ENCODE data around the gene MXRA8. TPM values are rescaled to one million over a fixed set of nuclear protein-coding genes. Genes with fewer than 3 reads are reported as not detected.

Gene MXRA8
- polyA plus RNA-seq, 6 donors from 2014 or later: not detected

DNA sequence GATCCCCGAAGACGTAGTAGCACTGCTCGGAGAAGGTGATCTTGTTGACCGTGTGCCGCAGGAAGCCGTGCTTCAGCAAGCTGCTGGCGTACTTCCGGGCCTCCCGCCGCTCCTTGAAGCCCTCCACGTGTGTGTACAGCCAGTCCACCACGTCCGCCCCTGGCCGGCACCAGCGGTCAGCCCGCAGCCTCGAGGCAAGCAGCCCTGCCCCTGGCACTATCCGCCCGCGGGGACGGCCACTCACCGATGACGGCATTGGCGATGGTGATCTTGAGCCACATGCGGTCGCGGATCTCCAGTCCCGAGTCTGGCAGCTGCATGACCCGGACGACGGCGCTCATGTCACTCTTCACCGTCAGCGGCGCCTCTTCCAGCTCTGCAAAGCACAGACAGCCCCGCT is 20.1 kb downstream of the MXRA8 start:
- ATAC-seq (ENCODE audit: low read depth in 2 of 2) (no peak), DNase-seq (no peak)
- no peak overlapping the region for H3K27ac Mint-ChIP-seq
- H3K9me3 Mint-ChIP-seq: no peaks in the 10 kb centered on the region
- no peak overlapping the region for H3K4me3 Mint-ChIP-seq
- no peaks in the 10 kb centered on the region for H3K36me3 Mint-ChIP-seq
- H3K4me1 Mint-ChIP-seq: peaks cover 0 to 4% (median under 1%) of the 10 kb centered on the region in 3 donors
- no peaks in the 10 kb centered on the region for H3K27me3 Mint-ChIP-seq

DNA sequence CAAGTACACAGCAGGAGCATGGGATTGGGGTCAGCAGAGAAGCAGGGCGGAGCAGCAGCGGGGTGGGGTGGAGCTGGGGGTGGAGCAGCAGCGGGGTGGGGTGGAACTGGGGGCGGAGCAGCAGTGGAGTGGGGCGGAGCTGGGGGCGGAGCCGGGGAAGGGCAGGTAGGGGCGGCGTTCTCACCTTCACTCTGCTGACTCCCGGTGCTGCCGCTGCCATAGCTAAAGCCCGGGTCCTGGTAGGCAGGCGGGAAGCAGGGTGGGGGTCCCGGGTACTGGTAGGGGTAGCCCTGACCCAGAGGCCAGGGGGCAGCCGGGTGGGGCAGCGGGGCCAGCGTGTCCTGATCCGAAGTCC is 20.6 kb downstream of the MXRA8 start:
- no peaks in the 10 kb centered on the region for H3K9me3 Mint-ChIP-seq
- peak in 1 of 2 donors; percentile 37 for ATAC-seq (ENCODE audit: low read depth in 2 of 2)
- no peak overlapping the region for H3K4me3 Mint-ChIP-seq
- peaks cover 0 to 4% (median 0%) of the 10 kb centered on the region in 3 donors for H3K4me1 Mint-ChIP-seq
- H3K27ac Mint-ChIP-seq: no peak overlapping the region
- no peaks in the 10 kb centered on the region for H3K27me3 Mint-ChIP-seq
- H3K36me3 Mint-ChIP-seq: no peaks in the 10 kb centered on the region
- DNase-seq: no peak

DNA sequence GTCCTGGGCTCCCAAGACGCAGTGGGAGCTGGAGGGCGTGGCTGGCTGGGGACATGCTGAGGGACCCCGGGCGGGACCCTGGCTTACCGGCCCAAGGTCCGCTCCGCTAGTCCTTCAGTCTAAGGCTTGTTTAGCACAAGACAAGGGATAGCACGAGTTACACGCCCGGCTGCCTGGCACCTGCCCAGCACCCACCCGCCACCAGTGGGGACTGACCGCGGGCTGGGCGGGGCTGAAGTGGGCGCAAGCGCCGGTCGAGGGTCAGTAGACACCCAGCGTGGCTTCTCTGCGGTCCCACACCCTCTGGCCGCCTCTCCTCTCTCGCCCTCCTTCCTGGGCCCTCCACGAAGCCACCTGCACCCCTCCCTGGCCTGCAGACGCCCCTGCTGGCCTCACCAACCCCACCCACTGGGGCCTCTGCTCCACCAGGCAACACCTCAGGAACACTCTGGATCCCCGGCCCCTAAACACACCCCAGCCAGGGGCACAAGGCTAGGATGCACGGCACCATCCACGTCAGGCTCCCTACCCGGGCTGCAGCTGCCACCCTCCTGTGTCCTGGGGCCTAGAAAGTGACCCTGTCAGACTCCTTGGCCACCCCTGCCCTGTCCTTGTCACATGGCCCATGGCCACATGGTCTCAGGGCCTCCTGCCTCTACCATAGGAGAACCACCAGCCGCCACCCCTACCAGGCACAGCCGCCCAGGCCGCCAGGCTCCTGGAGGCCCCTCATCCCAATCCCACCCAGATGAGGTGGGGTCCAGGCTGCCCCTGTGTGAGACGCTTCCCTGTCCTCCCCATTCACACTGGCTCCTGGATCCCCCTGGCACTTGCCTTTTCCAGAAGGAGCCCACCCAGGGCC is 21.2 kb downstream of the MXRA8 start:
- H3K27ac Mint-ChIP-seq: peak overlapping the region in 1 of 6 donors; percentile 73

DNA sequence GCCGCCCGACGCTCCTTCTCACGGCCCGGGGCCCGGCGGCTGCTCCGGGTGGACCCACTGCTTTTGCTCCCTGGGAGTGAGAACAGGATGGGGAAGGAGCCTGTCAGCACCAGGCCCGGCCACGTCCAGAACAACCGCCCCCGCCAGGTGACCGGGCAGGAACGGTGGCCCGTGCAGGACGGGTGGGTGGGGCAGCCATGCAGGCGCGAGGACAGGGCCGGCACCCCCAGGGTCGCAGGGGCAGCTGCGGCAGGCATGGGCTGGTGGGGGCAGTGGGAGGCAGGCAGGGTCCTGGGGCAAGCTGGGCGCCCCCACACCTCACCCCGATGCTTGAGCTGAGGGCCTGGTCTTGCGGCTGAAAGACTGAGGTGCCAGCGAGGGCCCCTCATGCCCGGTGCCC is 21.9 kb downstream of the MXRA8 start:
- DNase-seq: no peak
- no peaks in the 10 kb centered on the region for H3K27me3 Mint-ChIP-seq
- H3K36me3 Mint-ChIP-seq: no peaks in the 10 kb centered on the region
- H3K4me3 Mint-ChIP-seq: no peak overlapping the region
- H3K9me3 Mint-ChIP-seq: no peaks in the 10 kb centered on the region
- peaks cover 0 to 4% (median 0%) of the 10 kb centered on the region in 3 donors for H3K4me1 Mint-ChIP-seq
- H3K27ac Mint-ChIP-seq: no peak overlapping the region
- no peak for ATAC-seq (ENCODE audit: low read depth in 2 of 2)

More for the DNA sequence above, 21.2 kb downstream of the MXRA8 start:
- Mint-ChIP-seq H3K4me1 (peaks cover 0 to 4% (median 0%) of the 10 kb centered on the region in 3 donors), H3K9me3 (no peaks in the 10 kb centered on the region), H3K4me3 (no peak overlapping the region), H3K27me3 (no peaks in the 10 kb centered on the region), H3K36me3 (no peaks in the 10 kb centered on the region)
- DNase-seq: no peak
- ATAC-seq (ENCODE audit: low read depth in 2 of 2): no peak

DNA sequence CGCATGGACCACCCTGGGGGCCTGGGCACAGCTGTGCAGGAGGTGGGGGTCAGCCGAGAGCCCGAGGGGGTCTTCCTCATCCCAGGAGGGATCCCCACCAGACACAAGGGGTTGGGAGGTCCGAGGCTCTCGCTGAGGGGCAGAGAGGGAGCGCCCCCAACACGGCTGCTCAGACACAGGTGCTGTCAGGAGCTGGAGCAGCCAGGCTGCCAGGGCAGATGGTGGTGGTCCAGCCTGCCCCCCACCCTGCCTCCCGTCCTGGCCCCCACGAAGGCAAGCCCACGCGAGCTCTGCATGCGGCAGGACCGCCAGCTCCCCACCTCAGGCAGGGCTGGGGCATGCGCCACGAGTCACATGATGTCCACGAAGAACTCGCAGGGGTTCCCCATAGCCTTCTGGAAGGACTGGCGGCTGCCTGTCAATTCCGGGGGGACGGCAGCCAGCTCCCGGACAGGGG is 22.5 kb downstream of the MXRA8 start:
- H3K36me3 Mint-ChIP-seq: no peaks in the 10 kb centered on the region
- no peak overlapping the region for H3K27ac Mint-ChIP-seq
- no peaks in the 10 kb centered on the region for H3K27me3 Mint-ChIP-seq
- H3K9me3 Mint-ChIP-seq: no peaks in the 10 kb centered on the region
- H3K4me3 Mint-ChIP-seq: no peak overlapping the region
- DNase-seq (no peak), ATAC-seq (ENCODE audit: low read depth in 2 of 2) (no peak)
- peaks cover 0 to under 1% (median 0%) of the 10 kb centered on the region in 3 donors for H3K4me1 Mint-ChIP-seq

DNA sequence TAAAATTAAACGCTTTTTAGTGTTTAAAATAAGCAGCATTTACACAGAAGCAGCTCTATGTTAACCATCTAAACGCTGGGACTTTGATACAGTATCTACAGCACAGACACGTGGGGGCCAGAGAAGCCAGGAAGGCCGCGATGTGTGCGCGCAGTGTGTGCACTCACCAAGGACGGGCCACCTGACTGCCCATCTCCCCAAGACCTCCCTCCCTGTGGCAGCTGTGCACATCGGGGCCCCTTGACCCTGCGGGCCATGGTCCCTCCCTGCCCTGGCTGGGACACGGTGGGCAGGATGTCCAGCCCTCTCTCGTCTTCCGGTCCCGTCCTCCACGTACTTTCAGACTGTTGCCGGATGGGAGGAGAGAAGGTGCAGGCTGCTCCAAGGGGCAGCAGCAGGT is 23.1 kb downstream of the MXRA8 start:
- no peak for ATAC-seq (ENCODE audit: low read depth in 2 of 2)
- H3K27me3 Mint-ChIP-seq: no peaks in the 10 kb centered on the region
- H3K27ac Mint-ChIP-seq: no peak overlapping the region
- H3K36me3 Mint-ChIP-seq: no peaks in the 10 kb centered on the region
- no peak for DNase-seq
- H3K4me3 Mint-ChIP-seq: no peak overlapping the region
- no peaks in the 10 kb centered on the region for H3K9me3 Mint-ChIP-seq
- no peaks in the 10 kb centered on the region for H3K4me1 Mint-ChIP-seq

DNA sequence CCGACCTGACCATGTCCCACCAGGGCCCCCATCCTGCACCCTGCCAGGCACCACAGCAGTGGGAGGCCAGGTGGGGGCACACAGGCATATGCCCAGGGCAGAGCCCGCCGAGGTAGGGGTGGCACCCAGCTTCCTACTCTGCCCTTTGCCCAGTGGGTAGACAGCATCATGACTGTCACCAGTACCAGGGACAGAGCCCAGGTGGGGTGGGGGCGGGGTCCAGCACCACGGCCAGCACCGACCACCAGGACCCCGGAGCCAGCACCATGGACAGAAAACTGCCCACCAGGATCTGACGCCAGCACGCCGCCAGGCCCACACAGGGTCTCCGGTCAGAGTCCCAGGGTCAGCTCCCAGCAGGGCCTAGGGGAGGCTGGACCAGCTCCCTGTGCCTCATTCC is 23.5 kb downstream of the MXRA8 start:
- Mint-ChIP-seq H3K4me1 (no peaks in the 10 kb centered on the region), H3K4me3 (no peak overlapping the region), H3K36me3 (no peaks in the 10 kb centered on the region), H3K27ac (no peak overlapping the region), H3K9me3 (no peaks in the 10 kb centered on the region), H3K27me3 (no peaks in the 10 kb centered on the region)
- DNase-seq (no peak), ATAC-seq (ENCODE audit: low read depth in 2 of 2) (no peak)

DNA sequence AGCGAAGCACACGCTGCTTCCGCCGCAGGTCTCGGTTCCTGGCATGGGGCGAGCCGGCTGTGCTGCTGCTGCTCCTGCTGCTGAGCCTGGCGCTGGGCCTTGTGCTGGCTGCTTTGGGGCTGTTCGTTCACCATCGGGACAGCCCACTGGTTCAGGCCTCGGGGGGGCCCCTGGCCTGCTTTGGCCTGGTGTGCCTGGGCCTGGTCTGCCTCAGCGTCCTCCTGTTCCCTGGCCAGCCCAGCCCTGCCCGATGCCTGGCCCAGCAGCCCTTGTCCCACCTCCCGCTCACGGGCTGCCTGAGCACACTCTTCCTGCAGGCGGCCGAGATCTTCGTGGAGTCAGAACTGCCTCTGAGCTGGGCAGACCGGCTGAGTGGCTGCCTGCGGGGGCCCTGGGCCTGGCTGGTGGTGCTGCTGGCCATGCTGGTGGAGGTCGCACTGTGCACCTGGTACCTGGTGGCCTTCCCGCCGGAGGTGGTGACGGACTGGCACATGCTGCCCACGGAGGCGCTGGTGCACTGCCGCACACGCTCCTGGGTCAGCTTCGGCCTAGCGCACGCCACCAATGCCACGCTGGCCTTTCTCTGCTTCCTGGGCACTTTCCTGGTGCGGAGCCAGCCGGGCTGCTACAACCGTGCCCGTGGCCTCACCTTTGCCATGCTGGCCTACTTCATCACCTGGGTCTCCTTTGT is 24.7 kb downstream of the MXRA8 start:
- Mint-ChIP-seq H3K4me1 (no peaks in the 10 kb centered on the region), H3K9me3 (no peaks in the 10 kb centered on the region), H3K27me3 (no peaks in the 10 kb centered on the region), H3K27ac (no peak overlapping the region), H3K36me3 (no peaks in the 10 kb centered on the region), H3K4me3 (no peak overlapping the region)
- DNase-seq: no peak
- no peak for ATAC-seq (ENCODE audit: low read depth in 2 of 2)

DNA sequence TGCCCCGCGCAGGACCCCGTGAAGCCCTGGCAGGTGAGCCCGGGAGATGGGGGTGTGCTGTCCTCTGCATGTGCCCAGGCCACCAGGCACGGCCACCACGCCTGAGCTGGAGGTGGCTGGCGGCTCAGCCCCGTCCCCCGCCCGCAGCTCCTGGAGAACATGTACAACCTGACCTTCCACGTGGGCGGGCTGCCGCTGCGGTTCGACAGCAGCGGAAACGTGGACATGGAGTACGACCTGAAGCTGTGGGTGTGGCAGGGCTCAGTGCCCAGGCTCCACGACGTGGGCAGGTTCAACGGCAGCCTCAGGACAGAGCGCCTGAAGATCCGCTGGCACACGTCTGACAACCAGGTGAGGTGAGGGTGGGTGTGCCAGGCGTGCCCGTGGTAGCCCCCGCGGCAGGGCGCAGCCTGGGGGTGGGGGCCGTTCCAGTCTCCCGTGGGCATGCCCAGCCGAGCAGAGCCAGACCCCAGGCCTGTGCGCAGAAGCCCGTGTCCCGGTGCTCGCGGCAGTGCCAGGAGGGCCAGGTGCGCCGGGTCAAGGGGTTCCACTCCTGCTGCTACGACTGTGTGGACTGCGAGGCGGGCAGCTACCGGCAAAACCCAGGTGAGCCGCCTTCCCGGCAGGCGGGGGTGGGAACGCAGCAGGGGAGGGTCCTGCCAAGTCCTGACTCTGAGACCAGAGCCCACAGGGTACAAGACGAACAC is 25.4 kb downstream of the MXRA8 start:
- H3K27ac Mint-ChIP-seq: no peak overlapping the region
- no peak for DNase-seq

DNA sequence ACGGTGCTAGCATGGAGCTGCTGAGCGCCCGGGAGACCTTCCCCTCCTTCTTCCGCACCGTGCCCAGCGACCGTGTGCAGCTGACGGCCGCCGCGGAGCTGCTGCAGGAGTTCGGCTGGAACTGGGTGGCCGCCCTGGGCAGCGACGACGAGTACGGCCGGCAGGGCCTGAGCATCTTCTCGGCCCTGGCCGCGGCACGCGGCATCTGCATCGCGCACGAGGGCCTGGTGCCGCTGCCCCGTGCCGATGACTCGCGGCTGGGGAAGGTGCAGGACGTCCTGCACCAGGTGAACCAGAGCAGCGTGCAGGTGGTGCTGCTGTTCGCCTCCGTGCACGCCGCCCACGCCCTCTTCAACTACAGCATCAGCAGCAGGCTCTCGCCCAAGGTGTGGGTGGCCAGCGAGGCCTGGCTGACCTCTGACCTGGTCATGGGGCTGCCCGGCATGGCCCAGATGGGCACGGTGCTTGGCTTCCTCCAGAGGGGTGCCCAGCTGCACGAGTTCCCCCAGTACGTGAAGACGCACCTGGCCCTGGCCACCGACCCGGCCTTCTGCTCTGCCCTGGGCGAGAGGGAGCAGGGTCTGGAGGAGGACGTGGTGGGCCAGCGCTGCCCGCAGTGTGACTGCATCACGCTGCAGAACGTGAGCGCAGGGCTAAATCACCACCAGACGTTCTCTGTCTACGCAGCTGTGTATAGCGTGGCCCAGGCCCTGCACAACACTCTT is 26.2 kb downstream of the MXRA8 start:
- ATAC-seq (ENCODE audit: low read depth in 2 of 2): no peak
- Mint-ChIP-seq H3K27ac (no peak overlapping the region), H3K4me3 (no peak overlapping the region), H3K27me3 (no peaks in the 10 kb centered on the region), H3K36me3 (no peaks in the 10 kb centered on the region), H3K9me3 (no peaks in the 10 kb centered on the region), H3K4me1 (no peaks in the 10 kb centered on the region)
- DNase-seq: no peak

More for the DNA sequence above, 25.4 kb downstream of the MXRA8 start:
- H3K9me3 Mint-ChIP-seq: no peaks in the 10 kb centered on the region
- H3K4me1 Mint-ChIP-seq: no peaks in the 10 kb centered on the region
- no peaks in the 10 kb centered on the region for H3K27me3 Mint-ChIP-seq
- no peak overlapping the region for H3K4me3 Mint-ChIP-seq
- no peak for ATAC-seq (ENCODE audit: low read depth in 2 of 2)
- H3K36me3 Mint-ChIP-seq: no peaks in the 10 kb centered on the region

DNA sequence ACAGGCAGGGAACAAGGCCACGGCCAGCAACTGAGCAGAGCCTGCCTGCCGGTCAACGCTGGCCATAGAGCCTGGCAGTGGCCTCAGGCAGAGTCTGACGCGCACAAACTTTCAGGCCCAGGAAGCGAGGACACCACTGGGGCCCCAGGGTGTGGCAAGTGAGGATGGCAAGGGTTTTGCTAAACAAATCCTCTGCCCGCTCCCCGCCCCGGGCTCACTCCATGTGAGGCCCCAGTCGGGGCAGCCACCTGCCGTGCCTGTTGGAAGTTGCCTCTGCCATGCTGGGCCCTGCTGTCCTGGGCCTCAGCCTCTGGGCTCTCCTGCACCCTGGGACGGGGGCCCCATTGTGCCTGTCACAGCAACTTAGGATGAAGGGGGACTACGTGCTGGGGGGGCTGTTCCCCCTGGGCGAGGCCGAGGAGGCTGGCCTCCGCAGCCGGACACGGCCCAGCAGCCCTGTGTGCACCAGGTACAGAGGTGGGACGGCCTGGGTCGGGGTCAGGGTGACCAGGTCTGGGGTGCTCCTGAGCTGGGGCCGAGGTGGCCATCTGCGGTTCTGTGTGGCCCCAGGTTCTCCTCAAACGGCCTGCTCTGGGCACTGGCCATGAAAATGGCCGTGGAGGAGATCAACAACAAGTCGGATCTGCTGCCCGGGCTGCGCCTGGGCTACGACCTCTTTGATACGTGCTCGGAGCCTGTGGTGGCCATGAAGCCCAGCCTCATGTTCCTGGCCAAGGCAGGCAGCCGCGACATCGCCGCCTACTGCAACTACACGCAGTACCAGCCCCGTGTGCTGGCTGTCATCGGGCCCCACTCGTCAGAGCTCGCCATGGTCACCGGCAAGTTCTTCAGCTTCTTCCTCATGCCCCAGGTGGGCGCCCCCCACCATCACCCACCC is 27.0 kb downstream of the MXRA8 start, which contains the start of gene TAS1R3:
Gene TAS1R3 (plus strand): TSS at position 213 of the 898 bp plus-strand sequence. CDS start 66 bp downstream, at position 279.
- peak within 1 kb of the TSS in 1 of 6 donors; percentile 41 for H3K27ac Mint-ChIP-seq

DNA sequence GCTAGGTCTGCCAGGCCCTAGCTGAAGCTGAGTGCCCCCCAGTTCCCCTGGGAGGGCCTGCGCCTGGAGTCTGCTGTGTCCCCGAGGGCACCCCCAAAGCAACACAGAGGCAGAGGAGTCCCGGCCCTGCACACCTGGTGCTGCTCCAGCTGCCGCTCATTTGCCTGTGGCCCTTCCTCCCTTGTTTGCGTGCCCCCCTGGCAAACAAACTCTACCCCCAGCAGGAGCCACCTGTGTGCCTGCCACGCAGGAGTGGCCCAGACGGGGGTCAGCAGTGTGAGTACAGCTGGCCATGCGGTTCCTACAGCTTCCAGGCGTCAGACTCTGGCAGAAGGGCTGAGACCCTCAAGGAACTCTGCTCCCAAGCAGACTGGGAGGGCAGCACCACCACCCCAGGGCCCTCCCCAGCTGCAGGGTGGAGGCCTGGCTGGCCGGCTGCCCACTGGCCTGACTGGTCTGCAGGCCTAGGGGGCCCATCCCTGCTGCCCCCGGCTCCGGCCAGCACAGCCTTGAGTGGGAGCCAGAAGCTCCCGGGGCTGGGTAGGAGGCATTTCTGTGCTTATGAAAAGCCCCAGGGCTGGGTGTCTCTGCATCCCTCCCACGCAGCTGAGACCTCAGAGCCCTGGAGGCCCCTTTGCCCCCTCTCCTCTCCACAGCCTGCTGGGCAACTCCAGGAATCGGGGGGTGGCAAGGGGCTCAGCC is 27.8 kb downstream of the MXRA8 start:
- Mint-ChIP-seq H3K27me3 (no peaks in the 10 kb centered on the region), H3K9me3 (no peaks in the 10 kb centered on the region), H3K27ac (no peak overlapping the region), H3K4me1 (peaks cover 4 to 11% (median 10%) of the 10 kb centered on the region in 3 donors), H3K4me3 (peak overlapping the region in 1 of 8 donors; percentile 64), H3K36me3 (no peaks in the 10 kb centered on the region)
- DNase-seq: no peak
- no peak for ATAC-seq (ENCODE audit: low read depth in 2 of 2)

More for the DNA sequence above, 27.0 kb downstream of the MXRA8 start, which contains the start of gene TAS1R3:
- Mint-ChIP-seq H3K9me3 (no peaks in the 10 kb centered on the region), H3K36me3 (no peaks in the 10 kb centered on the region), H3K4me1 (peaks cover under 1 to 3% (median 3%) of the 10 kb centered on the region in 3 donors), H3K27me3 (no peaks in the 10 kb centered on the region), H3K4me3 (peak within 1 kb of the TSS in 1 of 8 donors; percentile 64)
- DNase-seq (no peak), ATAC-seq (ENCODE audit: low read depth in 2 of 2) (no peak)
